Activated CD4-positive, CD25-positive, alpha-beta regulatory T cell treated with anti-CD3 and anti-CD28 coated beads, Interleukin-2, amount 50 U/mL, for 24 hours (primary cell): Measurements from ENCODE around the gene FAAP24.
"Not testable (repeated sequence)": the region's sequence is repeated elsewhere in the genome, so short reads cannot be mapped to it uniquely, and the experiment has no call there.

Experiments
- ATAC-seq, 2 donors: fragments of 150-1000 bp; cut with Tn5 transposase; one replicate each; pipeline ENCODE4 v1.10.0; 2021; ENCODE audit warnings: mild to moderate bottlenecking in 1 of 2, moderate library complexity in 1 of 2

The FAAP24 gene

GRCh38 chr19:32971715-32972540 is at the start of gene FAAP24, which contains the start of gene CEP89:
FAAP24 (plus strand) TSS chr19:32972242; CDS start chr19:32973197, 955 bp downstream.
CEP89 (minus strand) TSS chr19:32971958; CDS start chr19:32971874, 84 bp downstream.
- ATAC-seq, result peak; percentile 98 to 99

GRCh38 chr19:32924200-32924599 is 47.8 kb upstream of the FAAP24 start:
- ATAC-seq, result no peak

- ATAC-seq, result no peak
These were observed 43.2 kb upstream of the FAAP24 start for GRCh38 chr19:32928806-32929205.

- no peak for ATAC-seq
These were observed 41.5 kb upstream of the FAAP24 start for GRCh38 chr19:32930567-32930966.

GRCh38 chr19:32933571-32933970 is 38.5 kb upstream of the FAAP24 start:
- ATAC-seq, result no peak

- ATAC-seq, result no peak
These were observed 36.4 kb upstream of the FAAP24 start for GRCh38 chr19:32935629-32936028.

- no peak for ATAC-seq
These were observed 36.0 kb upstream of the FAAP24 start for GRCh38 chr19:32936065-32936464.

- ATAC-seq, result not testable (repeated sequence)
These were observed 30.8 kb upstream of the FAAP24 start for GRCh38 chr19:32941273-32941672.

GRCh38 chr19:32945260-32945659 is 26.8 kb upstream of the FAAP24 start:
- ATAC-seq, result no peak

GRCh38 chr19:32966750-32967149 is 5.3 kb upstream of the FAAP24 start:
- ATAC-seq, result no peak

GRCh38 chr19:32969549-32969948 is 2.5 kb upstream of the FAAP24 start:
- no peak for ATAC-seq

- no peak for ATAC-seq
These were observed 938 bp upstream of the FAAP24 start for GRCh38 chr19:32971012-32971595.

GRCh38 chr19:32976223-32976805 is 4.3 kb downstream of the FAAP24 start:
- ATAC-seq, result no peak

- ATAC-seq, result no peak
These were observed 5.2 kb downstream of the FAAP24 start for GRCh38 chr19:32977280-32977679.

GRCh38 chr19:32977813-32978212 is 5.8 kb downstream of the FAAP24 start:
- ATAC-seq, result not testable (repeated sequence)

- ATAC-seq, result not testable (repeated sequence)
These were observed 7.8 kb downstream of the FAAP24 start for GRCh38 chr19:32979807-32980206.

GRCh38 chr19:32982488-32982887 is 10.4 kb downstream of the FAAP24 start:
- not testable (repeated sequence) for ATAC-seq

GRCh38 chr19:32988254-32988653 is 16.2 kb downstream of the FAAP24 start:
- ATAC-seq, result not testable (repeated sequence)

GRCh38 chr19:32988724-32989123 is 16.7 kb downstream of the FAAP24 start:
- no peak for ATAC-seq

- ATAC-seq, result not testable (repeated sequence)
These were observed 23.9 kb downstream of the FAAP24 start for GRCh38 chr19:32995966-32996365.

- not testable (repeated sequence) for ATAC-seq
These were observed 25.0 kb downstream of the FAAP24 start for GRCh38 chr19:32997061-32997464.

- no peak for ATAC-seq
These were observed 25.8 kb downstream of the FAAP24 start for GRCh38 chr19:32997716-32998355.

GRCh38 chr19:32998722-32999121 is 26.7 kb downstream of the FAAP24 start:
- ATAC-seq, result no peak
